Cardiac muscle cell (in vitro differentiated cells and primary cell): ENCODE data around the gene EXOC1. TPM values are rescaled to one million over a fixed set of nuclear protein-coding genes. Genes with fewer than 3 reads are reported as not detected.

ENCODE experiments used
- DNase-seq, 2 donors: peaks; one replicate each; pipeline versions ENCODE4 v3.0.0 to v3.0.0-alpha.2; 2010 to 2017; ENCODE audit warnings: low read depth in 1 of 2, low spot score in 1 of 2
- H3K27ac ChIP-seq: fragments of 200-600 bp; sonication (generic); 2 replicates; pipeline ENCODE4 v1.5.1; 2016
- H3K27me3 ChIP-seq: fragments of 200-600 bp; sonication (generic); 2 replicates; pipeline ENCODE4 v1.6.0; 2016; ENCODE audit warnings: control low read depth
- H3K36me3 ChIP-seq: fragments of 200-600 bp; sonication (generic); 2 replicates; pipeline ENCODE4 v1.5.1; 2016; ENCODE audit warnings: control low read depth
- H3K4me1 ChIP-seq: fragments of 200-600 bp; sonication (generic); 2 replicates; pipeline ENCODE4 v1.8.1; 2017; ENCODE audit warnings: low read depth, mild to moderate bottlenecking, mixed run types
- H3K4me3 ChIP-seq: fragments of 200-600 bp; sonication (generic); 2 replicates; pipeline ENCODE4 v1.5.1; 2016; ENCODE audit warnings: mild to moderate bottlenecking
- H3K9me3 ChIP-seq: fragments of 200-600 bp; sonication (generic); 2 replicates; pipeline ENCODE4 v1.5.1; 2017; ENCODE audit warnings: low read depth, mild to moderate bottlenecking, control low read depth
- CTCF ChIP-seq: IDR thresholded peaks from 2 replicates; pipeline ENCODE4 v1.5.1; 2012; ENCODE audit warnings: low read depth, mild to moderate bottlenecking, low read length
- polyA plus RNA-seq: library from polyadenylated mRNA; unstranded; fragments of >200 nt; fragmentation: Nextera tagmentation; extraction: Ambion mirVana; gene quantifications from 2 replicates; pipeline ENCODE4 v1.2.1, GENCODE V29; 2016
- total RNA-seq: library from RNA; depleted of rRNA; stranded (reverse); fragments of >200 nt; gene quantifications from 2 replicates; pipeline ENCODE4 v1.2.3, GENCODE V29; 2016

EXOC1 gene
- total and polyA plus RNA-seq, 2 experiments from 2014 or later: 17.9 to 27.6 TPM

GRCh38 chr4:55819634-55820033 lies 33.8 kb upstream of the EXOC1 start, which contains the start of gene EXOC1L:
EXOC1L (plus strand) TSS chr4:55819790; CDS start chr4:55820027, 237 bp downstream.
- TF ChIP-seq CTCF: no peak
- Histone ChIP-seq H3K27ac (no peak within 1 kb of the TSS), H3K4me1 (no peaks in the 10 kb centered on the region), H3K27me3 (no peaks in the 10 kb centered on the region), H3K9me3 (no peaks in the 10 kb centered on the region), H3K36me3 (no peaks in the 10 kb centered on the region), H3K4me3 (no peak within 1 kb of the TSS)
- peak; percentile 52 to 78 for DNase-seq

- H3K27me3 ChIP-seq: no peaks in the 10 kb centered on the region
- H3K4me3 ChIP-seq: no peak overlapping the region
- DNase-seq: no peak
- no peak overlapping the region for H3K27ac ChIP-seq
- no peak for TF ChIP-seq CTCF
- H3K4me1 ChIP-seq: no peaks in the 10 kb centered on the region
- no peaks in the 10 kb centered on the region for H3K36me3 ChIP-seq
- no peaks in the 10 kb centered on the region for H3K9me3 ChIP-seq
Measured at GRCh38 chr4:55820279-55820678, 33.2 kb upstream of the EXOC1 start.

- no peak overlapping the region for H3K27ac ChIP-seq
- H3K4me1 ChIP-seq: no peaks in the 10 kb centered on the region
- no peaks in the 10 kb centered on the region for H3K9me3 ChIP-seq
- no peak for DNase-seq
- H3K4me3 ChIP-seq: no peak overlapping the region
- no peak for TF ChIP-seq CTCF
- no peaks in the 10 kb centered on the region for H3K27me3 ChIP-seq
- no peaks in the 10 kb centered on the region for H3K36me3 ChIP-seq
Measured at GRCh38 chr4:55822329-55822728, 31.1 kb upstream of the EXOC1 start.

- H3K27me3 ChIP-seq: no peaks in the 10 kb centered on the region
- DNase-seq: no peak
- no peak overlapping the region for H3K27ac ChIP-seq
- H3K4me1 ChIP-seq: no peaks in the 10 kb centered on the region
- H3K36me3 ChIP-seq: no peaks in the 10 kb centered on the region
- no peak for TF ChIP-seq CTCF
- H3K4me3 ChIP-seq: no peak overlapping the region
- H3K9me3 ChIP-seq: no peaks in the 10 kb centered on the region
Measured at GRCh38 chr4:55824865-55825264, 28.6 kb upstream of the EXOC1 start.

GRCh38 chr4:55826986-55827385 lies 26.5 kb upstream of the EXOC1 start:
- Histone ChIP-seq H3K36me3 (no peaks in the 10 kb centered on the region), H3K4me1 (peaks cover 17% of the 10 kb centered on the region), H3K27ac (no peak overlapping the region), H3K4me3 (no peak overlapping the region), H3K9me3 (no peaks in the 10 kb centered on the region), H3K27me3 (no peaks in the 10 kb centered on the region)
- TF ChIP-seq CTCF: no peak
- DNase-seq: no peak

- Histone ChIP-seq H3K27me3 (no peaks in the 10 kb centered on the region), H3K27ac (no peak overlapping the region), H3K4me3 (no peak overlapping the region), H3K4me1 (peaks cover 20% of the 10 kb centered on the region), H3K9me3 (no peaks in the 10 kb centered on the region), H3K36me3 (no peaks in the 10 kb centered on the region)
- DNase-seq: no peak
- TF ChIP-seq CTCF: no peak
Measured at GRCh38 chr4:55827582-55827981, 25.9 kb upstream of the EXOC1 start.
